ENCODE results near the gene ADAP1. TPM values are rescaled to one million over a fixed set of nuclear protein-coding genes. Genes with fewer than 3 reads are reported as not detected.

Gene ADAP1
- total RNA-seq, 1 donor from 2014 or later = 62.8 TPM

DNA sequence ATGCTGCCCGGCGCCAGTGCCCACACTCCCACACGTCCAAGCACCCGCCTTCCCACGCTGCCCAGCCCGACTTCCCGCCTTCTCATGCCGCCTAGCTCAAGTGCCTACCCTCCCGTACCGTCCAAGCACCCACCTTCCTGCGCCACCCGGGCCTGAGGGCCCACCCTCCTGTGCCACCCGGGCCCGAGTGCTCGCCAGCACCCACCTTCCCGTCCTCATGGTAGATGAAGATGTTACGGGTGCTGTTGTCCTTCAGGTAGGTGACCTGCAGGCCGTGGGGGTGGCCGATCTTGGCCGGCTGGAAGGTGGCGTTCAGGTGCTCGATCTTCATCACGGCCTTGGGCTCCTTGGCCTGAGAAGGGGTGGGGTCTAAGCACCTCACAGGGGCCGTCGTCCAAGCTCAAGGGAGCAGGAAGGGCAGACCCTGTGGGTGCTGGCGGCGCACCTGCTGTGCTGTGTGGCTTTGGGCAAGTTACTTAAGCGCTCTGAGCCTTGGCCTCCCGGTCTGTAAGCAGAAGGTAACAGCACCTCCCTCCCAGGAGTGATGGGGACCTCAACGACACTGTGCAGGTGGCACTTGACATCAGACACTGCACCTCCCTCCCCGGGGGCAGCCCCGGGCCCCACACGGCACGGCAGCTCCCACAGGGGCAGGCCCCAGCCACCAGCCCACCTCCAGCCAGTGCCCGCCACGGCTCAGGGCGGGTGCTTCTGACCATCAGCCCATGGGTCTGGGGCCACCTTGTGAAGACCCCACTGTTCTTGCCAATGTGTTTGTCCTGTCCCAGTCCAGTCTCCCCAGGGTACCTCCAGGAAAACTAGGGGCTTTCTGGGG is 50.3 kb downstream of the ADAP1 start:
- Mint-ChIP-seq H3K36me3 (ENCODE audit: low read depth) (peaks cover 6% of the 10 kb centered on the region), H3K27ac (no peak overlapping the region), H3K9me3 (no peaks in the 10 kb centered on the region), H3K27me3 (ENCODE audit: low read depth) (no peaks in the 10 kb centered on the region), H3K4me1 (ENCODE audit: low read depth) (no peaks in the 10 kb centered on the region), H3K4me3 (ENCODE audit: low read depth) (no peak overlapping the region)
- intact Hi-C loops (cut with micrococcal nuclease) = no loop called here
- no peak for DNase-seq (ENCODE audit: low spot score)

DNA sequence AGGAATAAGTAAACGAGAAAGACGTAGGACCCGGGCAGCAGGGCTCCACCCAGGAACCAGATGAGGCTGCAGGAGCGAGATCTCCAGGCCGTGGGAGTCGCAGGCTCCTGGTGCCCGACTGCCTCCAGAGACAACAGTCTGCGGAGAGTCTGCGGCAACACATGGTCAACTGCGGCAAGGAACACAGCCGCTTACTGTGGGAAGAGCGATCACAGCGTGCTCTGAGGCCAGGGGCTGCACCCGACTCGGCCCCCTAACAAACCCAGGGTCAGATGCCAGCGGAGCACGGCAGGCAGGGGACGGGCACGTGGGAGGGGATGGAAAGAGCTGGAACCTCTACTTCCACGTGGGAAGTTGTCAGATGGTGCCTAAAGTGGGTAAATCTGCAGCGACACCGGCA is 51.5 kb downstream of the ADAP1 start:
- intact Hi-C loops (cut with micrococcal nuclease) = no loop called here
- Mint-ChIP-seq H3K4me1 (ENCODE audit: low read depth) (no peaks in the 10 kb centered on the region), H3K27me3 (ENCODE audit: low read depth) (no peaks in the 10 kb centered on the region), H3K36me3 (ENCODE audit: low read depth) (peaks cover 6% of the 10 kb centered on the region), H3K9me3 (no peaks in the 10 kb centered on the region), H3K27ac (no peak overlapping the region), H3K4me3 (ENCODE audit: low read depth) (no peak overlapping the region)
- no peak for DNase-seq (ENCODE audit: low spot score)

DNA sequence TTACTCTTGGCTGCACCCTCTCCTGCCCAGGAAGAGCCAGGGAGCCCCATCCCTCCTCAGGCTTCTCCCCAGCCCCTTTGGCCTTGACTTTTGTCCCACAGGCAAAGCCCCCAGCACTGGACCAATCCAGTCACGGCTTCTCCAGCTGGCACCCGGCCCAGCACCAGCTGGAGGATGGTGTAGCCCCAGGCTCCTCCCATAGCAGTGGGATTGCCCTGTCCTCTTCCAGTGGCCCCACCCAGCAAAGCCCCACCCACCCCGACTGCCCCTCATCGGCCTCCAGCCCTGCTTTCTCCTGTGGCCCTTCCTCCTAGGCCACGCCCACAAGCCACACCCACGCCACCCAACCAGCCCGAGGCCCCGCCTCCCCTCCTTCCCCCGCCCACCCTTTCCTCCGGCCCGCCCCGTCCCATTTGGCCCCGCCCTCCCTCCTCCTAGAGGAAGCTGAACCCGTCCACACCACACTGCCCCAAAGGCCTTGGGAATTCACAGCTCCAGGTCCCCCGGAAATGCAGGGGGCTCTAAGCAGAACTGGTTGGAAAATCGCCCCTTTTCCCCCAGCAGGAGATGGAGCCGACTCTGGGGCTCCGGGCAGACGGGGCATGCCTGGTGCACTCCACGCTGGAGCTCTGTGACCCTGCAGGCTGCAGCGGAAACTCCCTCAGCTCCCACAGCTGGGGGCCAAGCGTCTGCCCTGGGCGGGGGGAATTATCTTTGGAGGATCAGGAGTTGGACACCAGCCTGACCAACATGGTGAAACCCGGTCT is 52.9 kb downstream of the ADAP1 start:
- H3K36me3 Mint-ChIP-seq (ENCODE audit: low read depth) = peaks cover 9% of the 10 kb centered on the region
- intact Hi-C loops (cut with micrococcal nuclease) = no loop called here
- H3K27ac Mint-ChIP-seq = no peak overlapping the region
- no peak overlapping the region for H3K4me3 Mint-ChIP-seq (ENCODE audit: low read depth)
- no peaks in the 10 kb centered on the region for H3K27me3 Mint-ChIP-seq (ENCODE audit: low read depth)
- peak; percentile 47 for DNase-seq (ENCODE audit: low spot score)
- H3K9me3 Mint-ChIP-seq = no peaks in the 10 kb centered on the region
- H3K4me1 Mint-ChIP-seq (ENCODE audit: low read depth) = no peaks in the 10 kb centered on the region

DNA sequence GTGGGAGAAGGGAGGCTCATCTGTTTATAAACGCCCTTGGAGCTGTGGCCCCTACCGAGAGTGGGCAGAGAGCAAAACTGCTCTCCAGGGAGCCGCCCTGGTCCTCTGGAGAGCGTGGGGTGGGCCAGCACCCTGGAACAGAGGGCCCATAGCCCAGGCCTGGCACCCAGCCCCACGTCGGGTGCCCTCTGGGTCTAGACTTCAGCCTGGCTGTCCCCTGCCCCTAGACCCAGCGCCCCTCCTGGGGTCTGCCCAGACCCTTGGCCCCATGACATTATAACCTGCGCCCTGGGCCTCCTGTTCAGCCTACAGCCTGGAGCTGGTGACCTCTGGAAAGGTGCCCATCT is 53.5 kb downstream of the ADAP1 start:
- DNase-seq (ENCODE audit: low spot score) = no peak
- intact Hi-C loops (cut with micrococcal nuclease) = no loop called here
- Mint-ChIP-seq H3K27me3 (ENCODE audit: low read depth) (no peaks in the 10 kb centered on the region), H3K4me3 (ENCODE audit: low read depth) (no peak overlapping the region), H3K4me1 (ENCODE audit: low read depth) (no peaks in the 10 kb centered on the region), H3K9me3 (no peaks in the 10 kb centered on the region), H3K27ac (no peak overlapping the region), H3K36me3 (ENCODE audit: low read depth) (peaks cover 13% of the 10 kb centered on the region)

DNA sequence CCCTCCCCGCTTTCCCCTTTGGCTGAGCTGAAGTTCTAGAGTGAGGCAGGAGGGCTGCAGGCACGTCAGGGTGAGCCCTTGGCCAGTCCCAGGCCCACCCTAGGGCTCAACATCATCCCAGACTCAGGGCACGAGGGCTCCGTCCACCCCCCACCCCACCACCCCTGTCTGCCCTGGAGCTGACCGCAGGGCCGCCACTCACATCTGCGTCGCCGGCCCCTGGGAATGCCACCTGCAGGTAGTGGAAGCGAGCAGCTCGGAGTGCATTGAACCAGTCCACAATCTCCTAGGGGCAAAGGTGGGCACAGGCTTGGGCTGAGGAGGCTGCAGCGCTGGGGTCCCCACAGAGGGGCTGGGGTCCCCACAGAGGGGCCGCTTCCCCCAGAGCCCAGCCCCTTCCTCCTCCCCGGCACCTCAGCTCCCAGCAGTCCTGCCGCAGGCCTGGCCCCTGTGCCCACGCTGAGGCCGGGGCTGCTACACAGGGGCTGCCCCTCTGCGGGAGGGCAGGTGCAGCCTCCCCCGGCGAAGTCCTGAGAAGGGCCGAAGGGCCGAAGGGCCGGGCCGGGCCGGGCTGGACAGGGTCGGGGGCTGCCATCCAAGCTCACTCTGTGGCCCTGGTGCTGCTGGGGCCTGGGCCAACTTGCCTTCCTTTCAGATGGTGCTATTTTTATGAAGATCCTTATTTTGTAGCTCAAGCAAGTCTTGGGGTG is 54.0 kb downstream of the ADAP1 start:
- H3K9me3 Mint-ChIP-seq = no peaks in the 10 kb centered on the region
- no peak overlapping the region for H3K4me3 Mint-ChIP-seq (ENCODE audit: low read depth)
- H3K27me3 Mint-ChIP-seq (ENCODE audit: low read depth) = no peaks in the 10 kb centered on the region
- H3K36me3 Mint-ChIP-seq (ENCODE audit: low read depth) = peaks cover 18% of the 10 kb centered on the region
- DNase-seq (ENCODE audit: low spot score) = no peak
- intact Hi-C loops (cut with micrococcal nuclease) = no loop called here
- H3K27ac Mint-ChIP-seq = no peak overlapping the region
- H3K4me1 Mint-ChIP-seq (ENCODE audit: low read depth) = no peaks in the 10 kb centered on the region

DNA sequence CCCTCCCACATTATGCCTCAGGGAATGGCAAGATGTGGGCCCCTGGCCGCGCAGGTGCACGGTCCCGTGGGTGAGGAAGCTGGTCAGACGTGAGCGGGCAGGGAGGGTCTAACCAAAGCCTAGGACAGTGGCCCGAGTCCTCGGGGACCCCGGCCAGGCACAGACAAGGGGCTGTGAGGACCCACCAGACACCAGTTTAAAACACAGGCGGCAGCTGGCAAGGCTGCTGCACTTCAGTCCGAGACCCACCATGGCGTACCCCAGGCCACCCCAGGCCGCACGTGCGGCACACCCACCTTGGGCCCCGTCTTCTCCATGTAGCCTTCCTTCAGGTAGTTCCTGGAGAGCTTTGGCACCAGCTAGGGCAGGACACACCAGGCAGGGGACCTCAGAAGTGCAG is 54.7 kb downstream of the ADAP1 start:
- Mint-ChIP-seq H3K4me3 (ENCODE audit: low read depth) (no peak overlapping the region), H3K4me1 (ENCODE audit: low read depth) (no peaks in the 10 kb centered on the region), H3K36me3 (ENCODE audit: low read depth) (peaks cover 22% of the 10 kb centered on the region), H3K27me3 (ENCODE audit: low read depth) (no peaks in the 10 kb centered on the region), H3K9me3 (no peaks in the 10 kb centered on the region), H3K27ac (no peak overlapping the region)
- intact Hi-C loops (cut with micrococcal nuclease) = no loop called here
- no peak for DNase-seq (ENCODE audit: low spot score)

DNA sequence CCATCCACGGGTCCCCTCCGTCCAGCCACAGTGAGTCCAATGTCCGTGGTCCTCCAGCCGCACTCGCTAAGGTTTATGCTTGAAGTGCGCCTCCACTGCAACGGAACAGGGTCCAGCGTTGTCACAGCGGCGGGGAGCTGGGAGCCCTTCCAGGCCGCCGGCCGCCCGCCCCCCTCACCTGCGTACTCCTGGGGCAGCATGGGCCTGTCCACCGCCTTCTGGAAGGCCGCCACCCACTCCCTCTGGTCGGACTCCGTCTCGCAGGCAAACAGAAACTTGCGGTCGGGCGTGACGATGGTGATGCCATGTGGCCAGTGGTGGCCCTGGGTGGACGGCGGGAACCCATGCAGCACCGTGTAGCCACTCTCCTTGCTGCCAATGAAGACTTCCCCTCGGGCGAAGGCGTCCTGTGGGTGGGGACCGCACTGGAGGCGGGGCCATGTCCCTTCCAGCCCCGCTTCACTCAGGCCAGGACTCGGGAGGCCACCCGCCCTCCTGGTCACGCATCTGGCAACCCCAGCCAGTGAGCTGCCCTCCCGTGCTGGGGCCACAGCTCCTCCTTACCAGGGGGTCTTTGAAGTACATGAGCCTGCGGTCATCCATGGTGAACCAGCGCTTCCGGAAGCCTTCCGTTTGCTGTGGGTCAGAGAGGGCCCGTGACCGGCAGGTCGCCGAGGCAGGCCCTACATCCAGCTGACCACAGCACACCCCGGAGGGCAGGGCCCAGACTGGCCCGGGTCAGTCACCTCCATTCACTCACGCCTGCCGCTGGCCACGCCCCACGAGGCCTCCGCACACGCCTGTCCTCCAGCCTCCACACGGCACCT is 55.4 kb downstream of the ADAP1 start:
- Mint-ChIP-seq H3K27ac (no peak overlapping the region), H3K9me3 (no peaks in the 10 kb centered on the region), H3K27me3 (ENCODE audit: low read depth) (no peaks in the 10 kb centered on the region), H3K4me1 (ENCODE audit: low read depth) (no peaks in the 10 kb centered on the region), H3K36me3 (ENCODE audit: low read depth) (peaks cover 27% of the 10 kb centered on the region), H3K4me3 (ENCODE audit: low read depth) (no peak overlapping the region)
- intact Hi-C loops (cut with micrococcal nuclease) = no loop called here
- DNase-seq (ENCODE audit: low spot score) = no peak

GRCh38 chr7:898460-898854 is 56.0 kb downstream of the ADAP1 start:
- no peak overlapping the region for H3K4me3 Mint-ChIP-seq (ENCODE audit: low read depth)
- intact Hi-C loops (cut with micrococcal nuclease) = no loop called here
- H3K9me3 Mint-ChIP-seq = no peaks in the 10 kb centered on the region
- DNase-seq (ENCODE audit: low spot score) = no peak
- peaks cover 33% of the 10 kb centered on the region for H3K36me3 Mint-ChIP-seq (ENCODE audit: low read depth)
- H3K4me1 Mint-ChIP-seq (ENCODE audit: low read depth) = no peaks in the 10 kb centered on the region
- H3K27me3 Mint-ChIP-seq (ENCODE audit: low read depth) = no peaks in the 10 kb centered on the region
- no peak overlapping the region for H3K27ac Mint-ChIP-seq

GRCh38 chr7:897771-898376 is 56.6 kb downstream of the ADAP1 start:
- Mint-ChIP-seq H3K4me3 (ENCODE audit: low read depth) (no peak overlapping the region), H3K36me3 (ENCODE audit: low read depth) (peaks cover 38% of the 10 kb centered on the region), H3K27me3 (ENCODE audit: low read depth) (no peaks in the 10 kb centered on the region), H3K27ac (no peak overlapping the region), H3K4me1 (ENCODE audit: low read depth) (no peaks in the 10 kb centered on the region), H3K9me3 (no peaks in the 10 kb centered on the region)
- no peak for DNase-seq (ENCODE audit: low spot score)
- intact Hi-C loops (cut with micrococcal nuclease) = no loop called here

DNA sequence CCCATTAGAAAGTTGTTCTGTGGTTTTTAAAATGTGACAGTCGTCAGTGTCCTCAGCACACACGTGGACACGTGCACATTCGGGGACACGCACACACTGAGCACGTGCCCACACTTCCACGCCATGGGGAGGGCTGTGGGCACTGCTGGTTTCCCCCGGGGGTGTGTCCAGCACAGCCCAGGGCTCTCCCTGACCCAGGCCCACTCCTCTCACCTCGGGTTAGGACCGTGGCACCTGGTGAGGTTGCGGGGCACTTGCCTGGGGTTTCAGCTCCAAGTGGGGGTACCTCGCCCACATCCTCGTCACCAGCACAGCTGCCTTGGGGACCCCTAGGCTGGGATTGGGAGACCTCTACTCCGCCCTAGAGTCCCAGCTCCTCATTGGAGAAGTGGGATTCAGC is 57.4 kb downstream of the ADAP1 start:
- Mint-ChIP-seq H3K27me3 (ENCODE audit: low read depth) (no peaks in the 10 kb centered on the region), H3K36me3 (ENCODE audit: low read depth) (peaks cover 41% of the 10 kb centered on the region), H3K27ac (no peak overlapping the region), H3K4me3 (ENCODE audit: low read depth) (no peak overlapping the region), H3K9me3 (no peaks in the 10 kb centered on the region), H3K4me1 (ENCODE audit: low read depth) (no peaks in the 10 kb centered on the region)
- DNase-seq (ENCODE audit: low spot score) = no peak
- intact Hi-C loops (cut with micrococcal nuclease) = no loop called here

DNA sequence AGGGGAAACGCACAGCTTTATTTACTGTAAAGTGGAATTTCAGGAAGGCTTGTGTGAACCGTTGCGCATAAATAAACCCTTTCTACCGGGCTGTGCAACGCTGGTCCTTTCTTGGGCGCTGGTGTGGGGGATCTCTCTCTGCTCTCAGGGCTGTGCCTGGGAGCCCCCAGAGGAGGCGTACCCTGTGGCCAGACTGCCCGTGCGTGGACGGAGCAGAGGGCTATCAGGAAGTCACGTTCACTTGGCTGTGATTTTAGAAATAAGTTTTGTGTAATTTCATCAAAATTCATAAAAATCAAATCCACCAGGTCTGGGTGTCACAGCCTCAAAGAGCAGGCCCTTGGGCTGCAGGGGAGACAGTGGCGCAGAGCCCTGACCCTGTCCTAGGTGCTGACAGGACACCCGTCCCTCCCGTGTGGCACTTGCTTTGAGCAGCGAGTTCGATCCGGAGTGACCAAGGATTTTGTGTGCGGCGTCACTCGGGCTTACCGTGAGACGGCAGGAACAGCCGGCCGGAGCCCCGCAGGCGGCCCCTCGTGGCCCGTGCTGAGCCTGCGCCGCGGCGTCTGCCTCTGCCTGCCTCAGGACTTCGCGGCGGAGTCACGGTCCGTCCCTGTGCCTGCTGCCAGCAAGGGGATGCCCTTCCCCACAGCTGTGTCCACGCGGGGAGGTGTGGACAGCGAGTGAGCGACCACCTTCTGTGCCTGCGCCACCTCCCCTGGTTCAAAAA is 58.0 kb downstream of the ADAP1 start:
- DNase-seq (ENCODE audit: low spot score) = no peak
- intact Hi-C loops (cut with micrococcal nuclease) = no loop called here
- Mint-ChIP-seq H3K4me1 (ENCODE audit: low read depth) (no peaks in the 10 kb centered on the region), H3K9me3 (no peaks in the 10 kb centered on the region), H3K4me3 (ENCODE audit: low read depth) (no peak overlapping the region), H3K36me3 (ENCODE audit: low read depth) (peaks cover 43% of the 10 kb centered on the region), H3K27me3 (ENCODE audit: low read depth) (no peaks in the 10 kb centered on the region), H3K27ac (no peak overlapping the region)

All from activated T-helper 2 cell treated with anti-CD3 and anti-CD28 coated beads, Interferon-gamma antibody, Interleukin-2, Interleukin-4, amounts not matched to agents 10 μg/mL and 5 μg/mL and 100 μg/mL, durations not matched to agents 14 hours and 24 hours and 36 hours (primary cell).